ENCODE results near the gene C11orf21.

The C11orf21 gene

DNA sequence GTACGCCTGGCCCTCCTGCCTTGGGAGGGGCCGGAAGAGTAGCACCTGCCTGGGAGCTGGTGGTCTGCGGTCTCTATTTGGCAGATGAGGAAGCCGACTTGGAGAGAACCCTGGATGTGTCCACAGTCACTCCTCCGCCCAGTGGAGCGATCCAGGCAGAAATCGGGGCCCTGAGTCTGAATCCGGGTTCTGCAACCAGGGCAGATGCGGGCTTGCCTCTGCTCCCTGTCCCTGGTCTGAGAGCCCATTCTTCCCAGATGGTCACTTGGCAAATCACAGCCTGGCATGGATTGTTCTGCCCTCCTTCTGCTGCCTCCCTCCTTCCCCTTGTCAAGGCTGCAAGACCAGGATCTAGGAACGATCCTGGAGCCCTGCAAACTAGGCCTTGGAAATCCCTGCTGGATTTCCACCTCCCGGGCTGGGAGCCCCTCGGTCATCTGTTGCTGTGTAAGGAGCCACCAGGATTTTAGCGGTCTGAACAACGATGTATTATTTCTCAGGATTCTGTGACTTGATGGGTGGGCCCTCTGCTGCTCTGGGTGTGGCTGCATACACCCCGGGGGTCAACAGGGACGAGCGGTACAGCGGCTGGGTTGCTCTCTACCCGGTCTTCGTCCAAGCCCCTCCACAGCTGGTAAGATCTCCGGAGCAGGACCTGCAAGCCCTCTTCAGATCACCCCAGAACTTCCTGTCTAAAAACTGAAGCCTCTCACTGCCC, 29.3 kb downstream of the C11orf21 start:
- no peaks in the 10 kb centered on the region for H3K79me2 ChIP-seq (ENCODE audit: control insufficient read depth, low read length)
- H3K27ac ChIP-seq (ENCODE audit: low read depth, low read length), result no peak overlapping the region
- H3F3A ChIP-seq (ENCODE audit: control insufficient read depth, insufficient read depth), result no peaks in the 10 kb centered on the region
- H3K27me3 ChIP-seq (ENCODE audit: control insufficient read depth, low read length), result peaks cover 12% of the 10 kb centered on the region
- TF ChIP-seq, protein P1, sequence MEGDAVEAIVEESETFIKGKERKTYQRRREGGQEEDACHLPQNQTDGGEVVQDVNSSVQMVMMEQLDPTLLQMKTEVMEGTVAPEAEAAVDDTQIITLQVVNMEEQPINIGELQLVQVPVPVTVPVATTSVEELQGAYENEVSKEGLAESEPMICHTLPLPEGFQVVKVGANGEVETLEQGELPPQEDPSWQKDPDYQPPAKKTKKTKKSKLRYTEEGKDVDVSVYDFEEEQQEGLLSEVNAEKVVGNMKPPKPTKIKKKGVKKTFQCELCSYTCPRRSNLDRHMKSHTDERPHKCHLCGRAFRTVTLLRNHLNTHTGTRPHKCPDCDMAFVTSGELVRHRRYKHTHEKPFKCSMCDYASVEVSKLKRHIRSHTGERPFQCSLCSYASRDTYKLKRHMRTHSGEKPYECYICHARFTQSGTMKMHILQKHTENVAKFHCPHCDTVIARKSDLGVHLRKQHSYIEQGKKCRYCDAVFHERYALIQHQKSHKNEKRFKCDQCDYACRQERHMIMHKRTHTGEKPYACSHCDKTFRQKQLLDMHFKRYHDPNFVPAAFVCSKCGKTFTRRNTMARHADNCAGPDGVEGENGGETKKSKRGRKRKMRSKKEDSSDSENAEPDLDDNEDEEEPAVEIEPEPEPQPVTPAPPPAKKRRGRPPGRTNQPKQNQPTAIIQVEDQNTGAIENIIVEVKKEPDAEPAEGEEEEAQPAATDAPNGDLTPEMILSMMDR (IDR thresholded peaks at IDR 0.05; ENCODE audit: low read depth, low read length, poor library complexity, severe bottlenecking), result no peak
- no peak for TF ChIP-seq EZH2phosphoT487 (IDR thresholded peaks at IDR 0.05; ENCODE audit: borderline replicate concordance, low read length)
- no peaks in the 10 kb centered on the region for H3K9me3 ChIP-seq (ENCODE audit: control insufficient read depth, insufficient read depth, low read length)
- no peaks in the 10 kb centered on the region for H4K20me1 ChIP-seq (ENCODE audit: control insufficient read depth, insufficient read depth, low read depth, low read length)
- no peaks in the 10 kb centered on the region for H3K9me2 ChIP-seq (replicated peaks; ENCODE audit: control insufficient read depth, low read length)
- H3K4me1 ChIP-seq (ENCODE audit: control insufficient read depth, low read length), result 0 out of 2 replicates have a peak, but pooled peaks cover 4% of the 10 kb centered on the region
- no peak overlapping the region for H3K4me3 ChIP-seq (ENCODE audit: low read length)
- no peak overlapping the region for H3K4me2 ChIP-seq (ENCODE audit: low read length)
- no peaks in the 10 kb centered on the region for H3K36me3 ChIP-seq (ENCODE audit: control insufficient read depth, low read length)

GRCh38 chr11:2271327-2272227, 30.1 kb downstream of the C11orf21 start:
- Histone ChIP-seq H3K9me2 (replicated peaks; ENCODE audit: control insufficient read depth, low read length) (no peaks in the 10 kb centered on the region), H3K9me3 (ENCODE audit: control insufficient read depth, insufficient read depth, low read length) (no peaks in the 10 kb centered on the region), H3K27ac (ENCODE audit: low read depth, low read length) (no peak overlapping the region), H3K27me3 (ENCODE audit: control insufficient read depth, low read length) (peaks cover 10% of the 10 kb centered on the region), H3K4me2 (ENCODE audit: low read length) (no peak overlapping the region), H3K36me3 (ENCODE audit: control insufficient read depth, low read length) (no peaks in the 10 kb centered on the region), H3K79me2 (ENCODE audit: control insufficient read depth, low read length) (no peaks in the 10 kb centered on the region), H4K20me1 (ENCODE audit: control insufficient read depth, insufficient read depth, low read depth, low read length) (no peaks in the 10 kb centered on the region), H3F3A (ENCODE audit: control insufficient read depth, insufficient read depth) (no peaks in the 10 kb centered on the region; the same call in 1 of the 2 replicates), H3K4me1 (ENCODE audit: control insufficient read depth, low read length) (peaks cover 4% of the 10 kb centered on the region; the same call in 1 of the 2 replicates), H3K4me3 (ENCODE audit: low read length) (no peak overlapping the region)
- TF ChIP-seq, protein P1 (IDR thresholded peaks at IDR 0.05; ENCODE audit: low read depth, low read length, poor library complexity, severe bottlenecking), result no peak
- no peak for TF ChIP-seq EZH2phosphoT487 (IDR thresholded peaks at IDR 0.05; ENCODE audit: borderline replicate concordance, low read length)

- peaks cover 10% of the 10 kb centered on the region for H3K27me3 ChIP-seq (ENCODE audit: control insufficient read depth, low read length)
- H3K79me2 ChIP-seq (ENCODE audit: control insufficient read depth, low read length), result no peaks in the 10 kb centered on the region
- no peak overlapping the region for H3K4me2 ChIP-seq (ENCODE audit: low read length)
- H3K27ac ChIP-seq (ENCODE audit: low read depth, low read length), result no peak overlapping the region
- no peaks in the 10 kb centered on the region for H3K9me2 ChIP-seq (replicated peaks; ENCODE audit: control insufficient read depth, low read length)
- no peaks in the 10 kb centered on the region for H3K9me3 ChIP-seq (ENCODE audit: control insufficient read depth, insufficient read depth, low read length)
- no peaks in the 10 kb centered on the region; the same call in 1 of the 2 replicates for H3F3A ChIP-seq (ENCODE audit: control insufficient read depth, insufficient read depth)
- no peak overlapping the region for H3K4me3 ChIP-seq (ENCODE audit: low read length)
- H3K36me3 ChIP-seq (ENCODE audit: control insufficient read depth, low read length), result no peaks in the 10 kb centered on the region
- no peaks in the 10 kb centered on the region for H4K20me1 ChIP-seq (ENCODE audit: control insufficient read depth, insufficient read depth, low read depth, low read length)
- no peak for TF ChIP-seq EZH2phosphoT487 (IDR thresholded peaks at IDR 0.05; ENCODE audit: borderline replicate concordance, low read length)
- TF ChIP-seq, protein P1 (IDR thresholded peaks at IDR 0.05; ENCODE audit: low read depth, low read length, poor library complexity, severe bottlenecking), result no peak
- H3K4me1 ChIP-seq (ENCODE audit: control insufficient read depth, low read length), result peaks cover 10% of the 10 kb centered on the region
Observed at GRCh38 chr11:2271077-2271326, 30.7 kb downstream of the C11orf21 start.
